Measurements from ENCODE around the gene PKD1. TPM values are rescaled to one million over a fixed set of nuclear protein-coding genes. Genes with fewer than 3 reads are reported as not detected.

The PKD1 gene
- total RNA-seq, 1 experiment from 2014 or later = 137 TPM

DNA sequence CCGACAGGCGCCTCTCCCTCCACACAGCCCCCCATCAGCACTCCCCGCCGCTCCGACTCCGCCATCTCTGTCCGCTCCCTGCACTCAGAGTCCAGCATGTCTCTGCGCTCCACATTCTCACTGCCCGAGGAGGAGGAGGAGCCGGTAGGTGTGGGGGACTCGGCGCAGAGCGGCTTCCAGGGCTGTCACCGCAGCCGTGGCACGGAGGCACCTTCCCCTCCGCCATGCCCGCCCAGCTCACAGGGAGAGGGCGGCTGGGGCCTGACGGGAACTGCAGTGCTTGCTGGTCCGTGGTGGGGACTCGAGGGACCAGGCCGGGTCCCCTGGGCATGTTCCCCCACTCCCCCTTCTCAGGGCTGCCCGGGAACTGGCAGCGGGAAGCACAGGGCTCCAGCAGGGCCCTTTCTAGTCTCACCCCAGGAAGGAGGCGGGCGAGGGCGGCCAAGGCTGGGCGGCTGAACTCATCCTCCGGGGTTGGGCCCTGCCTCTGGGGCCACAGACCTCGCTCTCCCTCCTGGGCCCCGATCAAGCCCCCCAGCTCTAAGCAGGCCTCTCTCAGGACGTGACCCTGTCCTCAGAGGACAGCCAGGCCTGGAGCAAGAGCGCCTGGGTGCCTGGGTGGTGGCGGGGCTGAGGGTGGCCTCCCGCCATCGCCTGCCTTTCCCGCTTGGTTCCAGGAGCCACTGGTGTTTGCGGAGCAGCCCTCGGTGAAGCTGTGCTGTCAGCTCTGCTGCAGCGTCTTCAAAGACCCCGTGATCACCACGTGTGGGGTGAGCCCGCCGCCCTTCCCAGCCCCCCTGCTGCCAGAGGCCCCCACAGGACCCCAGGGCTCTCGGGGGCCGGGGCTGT is 35.1 kb upstream of the PKD1 start:
- no peak for DNase-seq (ENCODE audit: low read depth, low spot score)
- Histone ChIP-seq H3K4me2 (ENCODE audit: low read length) (no peak overlapping the region), H2AFZ (ENCODE audit: low read depth, low read length, poor library complexity, severe bottlenecking) (no peak overlapping the region), H3K36me3 (ENCODE audit: control insufficient read depth in 1 of 2, insufficient read depth in 2 of 2, low read length in 2 of 2) (peaks cover 16 to 56% of the 10 kb centered on the region in 2 experiments; a peak in 3 of 4 replicates), H3K9me2 (ENCODE audit: insufficient read depth) (no peaks in the 10 kb centered on the region), H3K27ac (ENCODE audit: low read depth, low read length) (no peak overlapping the region), H3K27me3 (ENCODE audit: insufficient read depth, low read length) (no peaks in the 10 kb centered on the region), H3K4me3 (replicated peaks in 1 of 2; ENCODE audit: low read depth in 1 of 2, low read length in 2 of 2) (no peak overlapping the region), H4K20me1 (ENCODE audit: insufficient read depth) (no peaks in the 10 kb centered on the region), H3K9me3 (ENCODE audit: control insufficient read depth in 1 of 2, insufficient read depth in 1 of 2, low read depth in 1 of 2, low read length in 2 of 2) (no peaks in the 10 kb centered on the region), H3K9ac (ENCODE audit: low read length) (no peak overlapping the region), H3K79me2 (ENCODE audit: insufficient read depth, low read length) (peaks cover 24% of the 10 kb centered on the region), H3K4me1 (ENCODE audit: control insufficient read depth in 1 of 2, insufficient read depth in 2 of 2, low read length in 2 of 2) (no peaks in the 10 kb centered on the region)
- intact Hi-C loops (cut with micrococcal nuclease) = no loop called here
- ChIA-PET POLR2A (interaction anchor here (1.7 kb wide), 1 partner anchor 15 kb away, joined by 5 read pairs; the partner anchor contains the start of gene TRAF7), RAD21 (ENCODE audit: low non-redundant PET in 1 of 2, low total read pairs in 2 of 2, uncharacterized antibody in 2 of 2, unreplicated experiment in 2 of 2) (no interaction called here), CTCF (no interaction called here)
- TF ChIP-seq CEBPB (IDR thresholded peaks at IDR 0.05; ENCODE audit: low read depth) (no peak), JUND (IDR thresholded peaks at IDR 0.05) (no peak), YY1 (IDR thresholded peaks at IDR 0.05; ENCODE audit: extremely low read depth, insufficient replicate concordance, low read depth, low read length) (no peak), POLR2AphosphoS5 (IDR thresholded peaks at IDR 0.05; ENCODE audit: low read depth, low read length) (no peak), ZNF274 (IDR thresholded peaks at IDR 0.05; ENCODE audit: low read depth, low read length) (no peak), FOSL1 (IDR thresholded peaks at IDR 0.05; ENCODE audit: low read depth) (no peak), SIN3A (IDR thresholded peaks at IDR 0.05; ENCODE audit: low read depth) (no peak), ZFX (IDR thresholded peaks at IDR 0.05) (no peak), RAD21 (IDR thresholded peaks at IDR 0.05; ENCODE audit: low read depth) (no peak), CBX3 (IDR thresholded peaks at IDR 0.05; ENCODE audit: low read depth) (no peak), SRF (IDR thresholded peaks at IDR 0.05; ENCODE audit: low read depth) (no peak), EGR1 (IDR thresholded peaks at IDR 0.05; ENCODE audit: low read depth) (no peak), EZH2 (IDR thresholded peaks at IDR 0.05) (no peak), TCF7L2 (IDR thresholded peaks at IDR 0.05; ENCODE audit: borderline replicate concordance, extremely low read depth, insufficient read depth, insufficient read length) (no peak)
- TF ChIP-seq, protein P1, sequence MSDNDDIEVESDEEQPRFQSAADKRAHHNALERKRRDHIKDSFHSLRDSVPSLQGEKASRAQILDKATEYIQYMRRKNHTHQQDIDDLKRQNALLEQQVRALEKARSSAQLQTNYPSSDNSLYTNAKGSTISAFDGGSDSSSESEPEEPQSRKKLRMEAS (IDR thresholded peaks at IDR 0.05) = no peak
- TF ChIP-seq, protein P2, sequence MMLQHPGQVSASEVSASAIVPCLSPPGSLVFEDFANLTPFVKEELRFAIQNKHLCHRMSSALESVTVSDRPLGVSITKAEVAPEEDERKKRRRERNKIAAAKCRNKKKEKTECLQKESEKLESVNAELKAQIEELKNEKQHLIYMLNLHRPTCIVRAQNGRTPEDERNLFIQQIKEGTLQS (IDR thresholded peaks at IDR 0.05) = no peak
- TF ChIP-seq, protein P3, sequence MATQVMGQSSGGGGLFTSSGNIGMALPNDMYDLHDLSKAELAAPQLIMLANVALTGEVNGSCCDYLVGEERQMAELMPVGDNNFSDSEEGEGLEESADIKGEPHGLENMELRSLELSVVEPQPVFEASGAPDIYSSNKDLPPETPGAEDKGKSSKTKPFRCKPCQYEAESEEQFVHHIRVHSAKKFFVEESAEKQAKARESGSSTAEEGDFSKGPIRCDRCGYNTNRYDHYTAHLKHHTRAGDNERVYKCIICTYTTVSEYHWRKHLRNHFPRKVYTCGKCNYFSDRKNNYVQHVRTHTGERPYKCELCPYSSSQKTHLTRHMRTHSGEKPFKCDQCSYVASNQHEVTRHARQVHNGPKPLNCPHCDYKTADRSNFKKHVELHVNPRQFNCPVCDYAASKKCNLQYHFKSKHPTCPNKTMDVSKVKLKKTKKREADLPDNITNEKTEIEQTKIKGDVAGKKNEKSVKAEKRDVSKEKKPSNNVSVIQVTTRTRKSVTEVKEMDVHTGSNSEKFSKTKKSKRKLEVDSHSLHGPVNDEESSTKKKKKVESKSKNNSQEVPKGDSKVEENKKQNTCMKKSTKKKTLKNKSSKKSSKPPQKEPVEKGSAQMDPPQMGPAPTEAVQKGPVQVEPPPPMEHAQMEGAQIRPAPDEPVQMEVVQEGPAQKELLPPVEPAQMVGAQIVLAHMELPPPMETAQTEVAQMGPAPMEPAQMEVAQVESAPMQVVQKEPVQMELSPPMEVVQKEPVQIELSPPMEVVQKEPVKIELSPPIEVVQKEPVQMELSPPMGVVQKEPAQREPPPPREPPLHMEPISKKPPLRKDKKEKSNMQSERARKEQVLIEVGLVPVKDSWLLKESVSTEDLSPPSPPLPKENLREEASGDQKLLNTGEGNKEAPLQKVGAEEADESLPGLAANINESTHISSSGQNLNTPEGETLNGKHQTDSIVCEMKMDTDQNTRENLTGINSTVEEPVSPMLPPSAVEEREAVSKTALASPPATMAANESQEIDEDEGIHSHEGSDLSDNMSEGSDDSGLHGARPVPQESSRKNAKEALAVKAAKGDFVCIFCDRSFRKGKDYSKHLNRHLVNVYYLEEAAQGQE (IDR thresholded peaks at IDR 0.05; ENCODE audit: low read depth) = no peak
- TF ChIP-seq, protein P4, sequence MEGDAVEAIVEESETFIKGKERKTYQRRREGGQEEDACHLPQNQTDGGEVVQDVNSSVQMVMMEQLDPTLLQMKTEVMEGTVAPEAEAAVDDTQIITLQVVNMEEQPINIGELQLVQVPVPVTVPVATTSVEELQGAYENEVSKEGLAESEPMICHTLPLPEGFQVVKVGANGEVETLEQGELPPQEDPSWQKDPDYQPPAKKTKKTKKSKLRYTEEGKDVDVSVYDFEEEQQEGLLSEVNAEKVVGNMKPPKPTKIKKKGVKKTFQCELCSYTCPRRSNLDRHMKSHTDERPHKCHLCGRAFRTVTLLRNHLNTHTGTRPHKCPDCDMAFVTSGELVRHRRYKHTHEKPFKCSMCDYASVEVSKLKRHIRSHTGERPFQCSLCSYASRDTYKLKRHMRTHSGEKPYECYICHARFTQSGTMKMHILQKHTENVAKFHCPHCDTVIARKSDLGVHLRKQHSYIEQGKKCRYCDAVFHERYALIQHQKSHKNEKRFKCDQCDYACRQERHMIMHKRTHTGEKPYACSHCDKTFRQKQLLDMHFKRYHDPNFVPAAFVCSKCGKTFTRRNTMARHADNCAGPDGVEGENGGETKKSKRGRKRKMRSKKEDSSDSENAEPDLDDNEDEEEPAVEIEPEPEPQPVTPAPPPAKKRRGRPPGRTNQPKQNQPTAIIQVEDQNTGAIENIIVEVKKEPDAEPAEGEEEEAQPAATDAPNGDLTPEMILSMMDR (IDR thresholded peaks at IDR 0.05 in 2 of 3, conservative IDR thresholded peaks at IDR 0.05 in 1 of 3; ENCODE audit: borderline replicate concordance in 1 of 3, insufficient read depth in 1 of 3, low read depth in 2 of 3, low read length in 2 of 3) = no peak
- no peak for ATAC-seq
- no TSS peak for BruUV-seq (replicated peaks)

All from HCT116 (cell line).